ENCODE data around the gene RRAS. TPM values are rescaled to one million over a fixed set of nuclear protein-coding genes. Genes with fewer than 3 reads are reported as not detected.

The RRAS gene
- total and polyA plus RNA-seq, 3 donors from 2014 or later = 39.3 to 69.2 (median 41.5) TPM

DNA sequence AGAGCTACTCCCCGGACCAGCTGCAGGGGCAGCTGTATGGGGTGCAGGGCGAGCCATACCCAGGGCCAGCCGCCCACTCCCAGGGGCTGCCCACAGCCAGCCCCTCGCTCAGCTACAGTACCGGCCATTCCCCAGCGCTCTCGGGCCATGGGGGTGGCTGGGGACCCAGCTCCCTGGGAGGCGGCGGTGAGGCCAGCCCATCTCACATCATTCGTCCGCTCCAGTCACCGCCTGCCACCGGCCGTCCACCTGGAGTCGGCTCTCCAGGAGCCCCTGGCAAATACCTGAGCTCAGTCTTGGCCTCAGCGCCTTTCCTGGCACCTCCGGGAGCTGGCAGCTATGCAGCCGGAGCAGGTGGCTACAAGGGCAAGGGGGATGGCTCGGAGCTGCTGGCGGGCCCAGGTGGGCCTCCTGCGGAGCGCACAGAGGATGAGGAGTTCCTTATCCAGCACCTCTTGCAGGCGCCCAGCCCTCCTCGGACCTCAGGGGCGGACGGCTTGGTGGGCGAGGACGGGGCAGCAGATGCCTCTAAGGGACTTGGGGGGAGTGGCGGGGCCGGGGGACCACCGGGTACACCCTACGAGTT is 44.0 kb downstream of the RRAS start:
- Histone ChIP-seq H3K4me3 (no peak overlapping the region), H3K36me3 (ENCODE audit: low read depth, missing control alignments) (no peaks in the 10 kb centered on the region), H3K27ac (no peak overlapping the region), H3K27me3 (no peaks in the 10 kb centered on the region), H3K4me1 (peaks cover 18% of the 10 kb centered on the region), H3K9me3 (no peaks in the 10 kb centered on the region)
- TF ChIP-seq, protein P1, sequence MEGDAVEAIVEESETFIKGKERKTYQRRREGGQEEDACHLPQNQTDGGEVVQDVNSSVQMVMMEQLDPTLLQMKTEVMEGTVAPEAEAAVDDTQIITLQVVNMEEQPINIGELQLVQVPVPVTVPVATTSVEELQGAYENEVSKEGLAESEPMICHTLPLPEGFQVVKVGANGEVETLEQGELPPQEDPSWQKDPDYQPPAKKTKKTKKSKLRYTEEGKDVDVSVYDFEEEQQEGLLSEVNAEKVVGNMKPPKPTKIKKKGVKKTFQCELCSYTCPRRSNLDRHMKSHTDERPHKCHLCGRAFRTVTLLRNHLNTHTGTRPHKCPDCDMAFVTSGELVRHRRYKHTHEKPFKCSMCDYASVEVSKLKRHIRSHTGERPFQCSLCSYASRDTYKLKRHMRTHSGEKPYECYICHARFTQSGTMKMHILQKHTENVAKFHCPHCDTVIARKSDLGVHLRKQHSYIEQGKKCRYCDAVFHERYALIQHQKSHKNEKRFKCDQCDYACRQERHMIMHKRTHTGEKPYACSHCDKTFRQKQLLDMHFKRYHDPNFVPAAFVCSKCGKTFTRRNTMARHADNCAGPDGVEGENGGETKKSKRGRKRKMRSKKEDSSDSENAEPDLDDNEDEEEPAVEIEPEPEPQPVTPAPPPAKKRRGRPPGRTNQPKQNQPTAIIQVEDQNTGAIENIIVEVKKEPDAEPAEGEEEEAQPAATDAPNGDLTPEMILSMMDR (IDR thresholded peaks at IDR 0.05) = no peak
- no peak for TF ChIP-seq POLR2A (IDR thresholded peaks at IDR 0.05)
- WGBS, 2 donors = 87 to 90% methylated on average over 10 to 32 of the region's 32 CpGs
- no peak for DNase-seq
- intact Hi-C loops (cut with DNase I; ENCODE audit: low total_unique reads) = no loop called here

DNA sequence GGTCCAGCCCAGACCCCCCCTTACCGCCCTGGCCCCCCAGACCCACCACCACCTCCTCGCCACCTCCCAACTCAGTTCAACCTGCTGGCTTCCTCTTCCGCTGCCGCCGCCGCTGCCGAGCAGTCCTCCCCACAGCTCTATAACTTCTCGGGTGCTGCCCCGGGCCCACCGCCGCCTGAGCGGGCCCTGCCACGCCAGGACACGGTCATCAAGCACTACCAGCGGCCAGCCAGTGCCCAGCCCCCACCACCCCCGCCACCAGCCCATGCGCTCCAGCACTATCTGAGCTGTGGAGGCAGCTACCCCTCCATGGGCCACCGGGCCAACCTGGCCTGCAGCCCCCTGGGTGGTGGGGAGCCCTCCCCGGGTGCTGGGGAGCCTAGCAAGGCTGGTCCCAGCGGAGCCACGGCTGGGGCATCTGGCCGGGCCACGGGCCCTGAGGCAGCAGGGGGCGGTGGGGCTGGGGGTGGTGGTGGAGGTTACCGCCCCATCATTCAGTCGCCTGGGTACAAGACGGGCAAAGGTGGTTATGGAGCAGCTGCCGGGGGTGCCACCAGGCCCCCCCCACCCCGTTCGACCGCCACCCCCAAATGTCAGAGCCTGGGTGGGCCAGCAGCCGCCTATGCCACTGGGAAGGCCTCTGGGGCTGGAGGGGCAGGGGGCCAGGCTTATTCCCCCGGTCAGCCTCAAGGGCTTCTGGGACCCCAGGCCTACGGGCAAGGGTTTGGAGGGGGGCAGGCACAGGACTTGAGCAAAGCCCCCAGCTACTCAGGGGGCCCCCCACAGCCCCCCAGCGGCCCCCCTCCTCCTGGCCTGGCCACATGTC is 44.7 kb downstream of the RRAS start:
- intact Hi-C loops (cut with DNase I; ENCODE audit: low total_unique reads) = no loop called here
- DNase-seq = no peak
- 91% methylated on average over 12 to 34 of the region's 35 CpGs for WGBS, 2 donors
- peaks cover 18% of the 10 kb centered on the region for H3K4me1 ChIP-seq
- H3K36me3 ChIP-seq (ENCODE audit: low read depth, missing control alignments) = no peaks in the 10 kb centered on the region
- H3K27me3 ChIP-seq = no peaks in the 10 kb centered on the region
- TF ChIP-seq POLR2A (IDR thresholded peaks at IDR 0.05) = no peak
- TF ChIP-seq, protein P1 (IDR thresholded peaks at IDR 0.05) = no peak
- H3K4me3 ChIP-seq = no peak overlapping the region
- no peaks in the 10 kb centered on the region for H3K9me3 ChIP-seq
- H3K27ac ChIP-seq = no peak overlapping the region

DNA sequence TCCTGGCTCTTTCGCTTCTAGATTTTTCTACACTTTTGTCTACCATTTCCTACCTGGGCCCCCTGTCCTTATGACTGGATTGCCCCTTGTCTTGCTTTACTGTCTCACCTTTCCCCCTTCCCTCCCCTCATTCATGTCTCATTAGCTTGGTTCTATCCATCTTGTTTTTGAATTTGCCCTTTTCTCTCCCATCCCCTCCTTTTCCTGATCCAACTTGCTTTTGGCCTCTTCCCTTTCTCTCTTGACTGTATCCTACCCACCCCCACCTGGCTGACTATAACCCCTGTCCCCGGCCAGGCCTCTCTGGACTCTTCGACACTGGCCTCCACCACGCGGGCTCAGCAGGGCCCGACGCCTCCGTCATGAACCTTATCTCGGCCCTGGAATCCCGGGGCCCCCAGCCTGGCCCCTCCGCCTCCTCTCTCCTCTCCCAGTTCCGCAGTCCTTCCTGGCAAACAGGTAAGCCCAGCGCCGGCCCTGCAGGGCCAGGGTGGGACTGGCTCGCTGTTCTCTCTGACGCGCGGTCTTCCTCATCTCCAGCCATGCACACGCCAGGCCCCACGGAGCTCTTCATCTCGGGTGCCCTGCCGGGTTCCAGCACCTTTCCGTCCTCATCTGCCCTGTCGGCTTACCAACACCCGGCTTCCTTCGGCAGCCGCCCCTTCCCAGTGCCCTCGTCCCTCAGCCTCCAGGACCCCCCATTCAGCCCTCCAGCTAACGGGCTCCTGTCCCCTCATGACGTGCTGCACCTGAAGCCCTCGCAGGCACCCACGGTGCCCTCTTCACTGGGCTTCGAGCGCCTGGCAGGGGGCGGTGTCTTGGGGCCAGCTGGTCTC is 45.6 kb downstream of the RRAS start:
- Histone ChIP-seq H3K9me3 (no peaks in the 10 kb centered on the region), H3K4me3 (no peak overlapping the region), H3K36me3 (ENCODE audit: low read depth, missing control alignments) (no peaks in the 10 kb centered on the region), H3K4me1 (peaks cover 18% of the 10 kb centered on the region), H3K27ac (peak overlapping the region; percentile 65 to 79), H3K27me3 (no peaks in the 10 kb centered on the region)
- TF ChIP-seq POLR2A (IDR thresholded peaks at IDR 0.05) = no peak
- TF ChIP-seq, protein P1 (IDR thresholded peaks at IDR 0.05) = no peak
- WGBS, 2 donors = 89 to 90% methylated on average over 30 to 35 of the region's 35 CpGs
- intact Hi-C loops (cut with DNase I; ENCODE audit: low total_unique reads) = no loop called here
- DNase-seq = no peak

DNA sequence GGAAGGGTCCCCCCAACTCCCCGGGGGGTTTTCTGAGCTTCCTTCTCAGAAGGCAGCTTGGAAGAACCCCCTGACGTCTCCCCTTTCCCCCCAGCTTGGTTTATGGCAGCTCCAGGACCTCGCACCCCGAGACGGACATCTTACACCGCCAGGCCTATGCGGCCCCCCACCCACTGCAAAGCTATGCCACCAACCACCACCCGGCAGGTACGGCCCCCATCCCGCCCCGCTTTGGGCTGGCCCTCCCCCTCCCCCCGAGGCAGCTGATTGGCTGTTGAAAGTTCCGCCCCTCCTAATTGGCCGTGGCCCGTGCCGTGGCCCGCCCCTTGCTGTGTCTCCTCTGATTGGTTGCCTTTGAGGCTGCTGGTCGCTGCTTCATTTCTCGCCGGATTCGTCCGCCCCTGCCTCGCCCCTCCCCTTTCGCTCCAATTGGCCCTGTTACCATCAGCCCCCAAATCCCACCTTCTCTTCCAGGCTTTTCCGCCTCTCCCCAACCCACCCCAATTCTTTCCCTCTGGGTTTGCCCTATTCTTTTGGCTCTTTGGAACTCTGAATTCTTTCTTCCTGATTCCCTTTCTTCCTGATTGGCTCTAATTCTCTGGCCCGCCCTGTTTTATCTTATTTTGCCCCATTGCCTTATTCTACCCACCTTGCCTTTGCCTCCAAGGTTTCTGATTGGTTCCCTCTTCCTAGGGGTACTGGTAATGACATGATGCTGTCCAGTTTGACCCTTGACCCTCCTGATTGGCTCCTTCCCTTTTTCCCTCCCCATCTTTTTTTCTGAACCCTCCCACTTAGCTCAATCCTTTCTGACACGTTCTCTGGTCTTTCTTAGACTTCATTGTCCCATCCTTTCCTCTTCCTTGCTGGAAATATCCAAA is 46.5 kb downstream of the RRAS start:
- peak overlapping the region; percentile 65 to 79 for H3K27ac ChIP-seq
- peaks cover 18% of the 10 kb centered on the region for H3K4me1 ChIP-seq
- TF ChIP-seq, protein P1 (IDR thresholded peaks at IDR 0.05) = no peak
- no peak for TF ChIP-seq POLR2A (IDR thresholded peaks at IDR 0.05)
- whole genome bisulfite sequencing, 2 donors = 4 to 9% methylated on average over 25 to 27 of the region's 27 CpGs
- H3K27me3 ChIP-seq = no peaks in the 10 kb centered on the region
- peak overlapping the region; percentile 24 to 90 for H3K4me3 ChIP-seq
- no peaks in the 10 kb centered on the region for H3K36me3 ChIP-seq (ENCODE audit: low read depth, missing control alignments)
- peak; percentile 96 for DNase-seq
- intact Hi-C loops (cut with DNase I; ENCODE audit: low total_unique reads) = no loop called here
- no peaks in the 10 kb centered on the region for H3K9me3 ChIP-seq
